ENCODE results near the gene CBFB. TPM values are rescaled to one million over a fixed set of nuclear protein-coding genes. Genes with fewer than 3 reads are reported as not detected.

The CBFB gene
- total and polyA plus RNA-seq, 2 of the 4 experiments (the other 2 are of a cell fraction): 44.2 to 48.0 TPM

GRCh38 chr16:67108931-67109406 is 80.0 kb downstream of the CBFB start:
- no peaks in the 10 kb centered on the region for H3K36me3 ChIP-seq (ENCODE audit: control insufficient read depth, insufficient read depth, low read length)
- no peaks in the 10 kb centered on the region for H3K27me3 ChIP-seq (ENCODE audit: control insufficient read depth, insufficient read depth, low read length)
- H2BK15ac ChIP-seq (ENCODE audit: low read depth, low read length): no peak overlapping the region
- peaks cover 10% of the 10 kb centered on the region for H3K4me1 ChIP-seq (ENCODE audit: control insufficient read depth, insufficient read depth, low read length)
- peak overlapping the region; percentile 91; the same call in 1 of the 2 replicates for H2AK5ac ChIP-seq (ENCODE audit: low read depth, low read length)
- intact Hi-C loops (cut with micrococcal nuclease): no loop called here
- peak overlapping the region; percentile 96; the same call in 1 of the 2 replicates for H3K4me2 ChIP-seq (ENCODE audit: low read depth, low read length)
- peak overlapping the region; percentile 94 for H2BK5ac ChIP-seq (ENCODE audit: low read depth, low read length, poor library complexity, severe bottlenecking)
- in situ Hi-C loops (cut with MboI; ENCODE audit: low sequenced_read_pairs): no loop called here
- peak overlapping the region; percentile 88 for H3K9ac ChIP-seq (ENCODE audit: low read depth, low read length)
- no peak for ATAC-seq (ENCODE audit: low read depth)
- TF ChIP-seq RAD21 (IDR thresholded peaks at IDR 0.05; ENCODE audit: low read length) (no peak), MAFK (IDR thresholded peaks at IDR 0.05; ENCODE audit: low read depth, low read length) (no peak), MAZ (IDR thresholded peaks at IDR 0.05; ENCODE audit: borderline replicate concordance, low read depth, low read length) (no peak), NFE2L2 (IDR thresholded peaks at IDR 0.05; ENCODE audit: low read depth, low read length) (no peak), RCOR1 (IDR thresholded peaks at IDR 0.05; ENCODE audit: insufficient replicate concordance, low read length) (no peak), POLR2A (IDR thresholded peaks at IDR 0.05; ENCODE audit: low read depth, low read length) (no peak), CHD1 (IDR thresholded peaks at IDR 0.05; ENCODE audit: low read depth, low read length) (no peak), RFX5 (IDR thresholded peaks at IDR 0.05; ENCODE audit: low read depth, low read length) (no peak), FOS (IDR thresholded peaks at IDR 0.05; ENCODE audit: low read depth, low read length) (no peak), SMC3 (IDR thresholded peaks at IDR 0.05; ENCODE audit: low read depth, low read length) (no peak), CTCF (conservative IDR thresholded peaks at IDR 0.05; ENCODE audit: low read depth, low read length) (no peak), ELK1 (IDR thresholded peaks at IDR 0.05; ENCODE audit: borderline replicate concordance, low read depth, low read length) (no peak), BHLHE40 (IDR thresholded peaks at IDR 0.05; ENCODE audit: low read depth, low read length) (no peak), MXI1 (IDR thresholded peaks at IDR 0.05; ENCODE audit: borderline replicate concordance, low read depth, low read length) (no peak), CEBPB (IDR thresholded peaks at IDR 0.05; ENCODE audit: low read depth, low read length) (no peak)
- TF ChIP-seq, protein P1, sequence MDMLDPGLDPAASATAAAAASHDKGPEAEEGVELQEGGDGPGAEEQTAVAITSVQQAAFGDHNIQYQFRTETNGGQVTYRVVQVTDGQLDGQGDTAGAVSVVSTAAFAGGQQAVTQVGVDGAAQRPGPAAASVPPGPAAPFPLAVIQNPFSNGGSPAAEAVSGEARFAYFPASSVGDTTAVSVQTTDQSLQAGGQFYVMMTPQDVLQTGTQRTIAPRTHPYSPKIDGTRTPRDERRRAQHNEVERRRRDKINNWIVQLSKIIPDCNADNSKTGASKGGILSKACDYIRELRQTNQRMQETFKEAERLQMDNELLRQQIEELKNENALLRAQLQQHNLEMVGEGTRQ (IDR thresholded peaks at IDR 0.05; ENCODE audit: low read depth, low read length): no peak
- peak overlapping the region; percentile 99 for H2AFZ ChIP-seq (replicated peaks; ENCODE audit: low read length, poor library complexity)
- H4K8ac ChIP-seq (ENCODE audit: low read depth in 2 of 2, low read length in 2 of 2): peak overlapping the region; percentile 76 to 100; a peak in 3 of 4 replicates
- H2AK9ac ChIP-seq (replicated peaks; ENCODE audit: low read depth, low read length, poor library complexity): peak overlapping the region; percentile 93
- H3K18ac ChIP-seq (ENCODE audit: low read depth, low read length): peak overlapping the region; percentile 94; the same call in 1 of the 2 replicates
- peak overlapping the region; percentile 85; the same call in 1 of the 2 replicates for H3K4me3 ChIP-seq (ENCODE audit: insufficient read depth, low read depth, low read length)
- no peak for DNase-seq
- peaks cover 25 to 44% of the 10 kb centered on the region in 2 experiments for H3K79me1 ChIP-seq (ENCODE audit: low read depth in 1 of 2, low read length in 2 of 2)
- H4K20me1 ChIP-seq (ENCODE audit: insufficient read depth, low read length): peaks cover 16% of the 10 kb centered on the region; the same call in 1 of the 2 replicates
- no peak overlapping the region for H2BK20ac ChIP-seq (ENCODE audit: low read depth, low read length)
- no TSS peak for BruUV-seq (replicated peaks)
- H3K23ac ChIP-seq (ENCODE audit: low read depth, low read length): peak overlapping the region; percentile 99; the same call in 1 of the 2 replicates
- CTCF ChIA-PET: no interaction called here
- H3K56ac ChIP-seq (ENCODE audit: extremely low read depth, insufficient read depth, low read length): no peak overlapping the region
- peak overlapping the region; percentile 87; the same call in 1 of the 2 replicates for H2BK120ac ChIP-seq (ENCODE audit: low read depth, low read length)
- H4K91ac ChIP-seq (ENCODE audit: insufficient read depth, low read depth, low read length): peak overlapping the region; percentile 77
- POLR2A ChIA-PET (ENCODE audit: unreplicated experiment): no interaction called here
- H3K27ac ChIP-seq (ENCODE audit: insufficient read depth, low read length): peak overlapping the region; percentile 76
- H3K9me1 ChIP-seq (ENCODE audit: insufficient read depth, low read length): peaks cover 7% of the 10 kb centered on the region
- WGBS, 2 experiments (ENCODE audit: extremely low coverage in 2 of 2, insufficient read length in 1 of 2): 67% methylated on average over 9 of the region's 18 CpGs; no CpG with 5 or more reads in 1 of the 2 experiments
- no peaks in the 10 kb centered on the region for H3K9me3 ChIP-seq (ENCODE audit: control insufficient read depth, insufficient read depth, low read length)
- H3K4ac ChIP-seq (ENCODE audit: low read depth, low read length): peak overlapping the region; percentile 99
- dilution Hi-C loops (cut with HindIII; ENCODE audit: low sequenced_read_pairs, unreplicated experiment): no loop called here
- peak overlapping the region; percentile 99 for H4K5ac ChIP-seq (ENCODE audit: low read depth, low read length)
- H3K14ac ChIP-seq (replicated peaks; ENCODE audit: low read depth, low read length): peak overlapping the region; percentile 100

Measured in IMR-90 (cell line).